Measurements from ENCODE around the gene MCCC1. TPM values are rescaled to one million over a fixed set of nuclear protein-coding genes. Genes with fewer than 3 reads are reported as not detected.

Gene MCCC1
- 13.1 and 42.5 TPM in 2 replicates for total RNA-seq

DNA sequence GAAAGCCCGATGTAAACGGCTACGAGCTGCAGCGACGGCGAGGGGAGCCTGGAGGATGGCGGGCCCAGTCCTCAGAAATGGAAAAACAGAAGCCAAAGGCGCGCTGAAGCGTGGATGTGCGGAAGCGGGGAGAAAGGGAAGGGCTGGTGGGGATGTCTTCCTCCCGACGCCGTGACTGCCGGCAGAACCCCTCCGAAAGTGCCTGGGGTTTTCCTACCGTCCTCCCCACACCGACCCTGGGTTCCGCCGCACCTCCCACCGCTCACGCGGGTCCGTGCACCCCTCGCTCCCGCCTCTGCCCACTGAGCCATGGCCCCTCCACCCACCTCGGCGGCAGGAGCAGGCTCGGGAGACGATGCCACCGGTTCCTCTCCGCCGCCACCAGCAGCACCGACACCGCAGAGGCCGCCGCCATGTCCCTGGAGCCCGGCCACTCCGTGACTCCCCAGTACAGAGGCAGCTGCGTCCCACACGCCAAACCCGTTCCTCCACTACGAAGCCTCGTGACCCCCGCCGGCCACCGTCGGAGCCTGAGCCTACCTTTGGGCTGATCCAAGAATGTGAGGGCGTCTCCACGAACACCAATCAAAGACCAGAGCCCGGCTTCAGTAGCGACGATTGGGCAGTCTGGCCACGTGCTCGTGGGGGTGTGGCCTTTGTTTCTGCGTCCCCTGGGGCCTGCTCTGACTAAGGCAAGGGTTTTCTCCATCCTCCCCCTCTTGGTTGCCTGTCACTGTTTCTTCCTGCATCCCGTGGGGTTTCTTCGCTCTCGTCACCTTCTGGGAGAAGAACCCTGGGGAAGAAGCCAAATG, at the start of gene MCCC1:
Gene MCCC1, minus strand, starts transcription at position 471 of the 812 bp plus-strand sequence. Its CDS starts 56 bp downstream, at position 415.

DNA sequence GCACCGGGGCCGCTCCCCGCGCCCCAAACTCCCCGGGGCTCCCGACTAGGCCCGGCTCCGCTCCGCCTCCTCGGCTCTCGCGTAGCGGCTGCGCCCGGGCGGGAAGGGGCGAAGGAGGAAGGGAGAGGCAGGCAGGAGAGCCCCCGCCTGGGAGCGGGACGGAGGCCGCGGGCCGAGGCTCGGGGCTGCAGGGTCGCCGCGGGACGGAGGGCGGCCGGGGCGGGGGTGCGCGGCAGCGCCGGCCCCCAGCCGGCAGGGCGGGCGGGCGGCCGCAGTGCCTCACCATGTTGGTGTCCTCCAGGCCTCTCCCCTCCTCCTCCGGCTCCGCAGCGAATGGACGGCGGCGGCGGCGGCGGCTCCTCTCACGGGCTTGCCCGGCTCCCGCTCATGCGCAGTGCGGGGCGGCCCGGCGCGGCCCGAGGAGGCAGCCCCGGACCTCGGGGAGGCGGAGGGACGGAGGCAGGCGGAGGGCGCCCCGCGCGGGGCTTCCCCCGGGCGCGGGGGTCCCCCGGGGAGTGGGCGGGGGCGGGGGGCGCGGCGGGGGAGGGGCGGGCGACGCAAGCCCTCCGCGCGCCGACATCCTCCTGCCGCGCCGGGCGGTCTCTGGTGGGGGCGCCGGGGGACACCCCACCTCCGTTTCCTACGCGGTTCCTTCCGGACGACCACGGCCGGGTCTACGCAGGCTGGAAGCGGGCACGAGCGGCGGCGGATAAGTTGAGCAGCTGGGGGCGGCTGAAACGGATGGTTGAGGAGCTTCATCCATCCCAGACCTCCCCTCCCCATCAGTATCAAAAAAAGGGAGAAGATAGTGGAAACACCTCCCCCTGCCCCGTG, 118.9 kb downstream of the MCCC1 start, which contains the start of gene DCUN1D1:
Gene DCUN1D1, minus strand, starts transcription at position 335 of the 834 bp plus-strand sequence. Its CDS starts 49 bp downstream, at position 286.

Other genes with a start within 250 kb of the MCCC1 start
- gene DCUN1D1, start 119.0 kb downstream of the MCCC1 start, total RNA-seq: 16.0 and 17.1 TPM in 2 replicates
- gene LAMP3, start 63.2 kb upstream of the MCCC1 start, total RNA-seq: not detected in 2 replicates
- 5.9 and 8.2 TPM in 2 replicates for gene B3GNT5, start 153.8 kb upstream of the MCCC1 start, total RNA-seq